ENCODE data around the gene MBNL1.

Gene MBNL1

DNA sequence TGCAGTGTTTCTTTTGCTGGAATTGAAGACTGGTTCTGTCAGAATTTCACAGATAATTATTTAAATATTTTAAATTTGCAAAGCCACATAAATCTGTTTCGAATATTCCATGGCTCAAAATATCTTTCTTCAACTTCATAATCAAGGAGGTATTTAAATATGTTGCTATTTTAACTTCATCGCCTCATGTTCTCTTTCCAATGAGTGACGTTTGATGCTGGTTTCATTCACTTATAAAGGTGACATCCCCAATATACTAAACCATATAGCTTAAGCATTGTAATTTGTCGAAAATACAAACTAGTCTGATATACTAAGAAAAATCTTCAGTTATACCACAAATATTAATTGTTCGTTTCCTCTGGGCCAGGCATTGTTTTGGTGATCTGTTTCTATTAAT, 22.5 kb downstream of the MBNL1 start:
- DNase-seq (ENCODE audit: low read depth): no peak
- no peak overlapping the region for H3K4me3 ChIP-seq (ENCODE audit: low read depth, low read length)

DNA sequence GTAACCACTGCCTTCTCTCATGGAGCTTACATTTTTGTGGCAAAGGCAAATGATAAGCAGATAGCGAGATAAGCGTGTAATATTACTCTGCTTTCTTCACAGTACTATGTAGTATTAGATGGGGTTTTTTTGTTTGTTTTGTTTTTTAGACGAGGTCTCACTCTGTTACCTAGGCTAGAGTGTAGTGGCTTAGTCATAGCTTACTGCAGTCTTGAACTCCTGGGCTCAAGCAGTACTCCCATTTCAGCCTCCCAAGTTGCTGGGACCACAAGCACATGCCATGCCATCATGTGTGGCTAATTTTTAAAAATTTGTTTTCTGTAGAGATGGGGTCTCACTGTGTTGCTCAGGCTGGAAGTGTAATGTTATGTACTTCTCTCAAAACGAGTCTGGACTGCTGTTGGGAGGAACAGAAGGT, 22.9 kb downstream of the MBNL1 start:
- H3K4me3 ChIP-seq (ENCODE audit: low read depth, low read length): no peak overlapping the region
- no peak for DNase-seq (ENCODE audit: low read depth)

DNA sequence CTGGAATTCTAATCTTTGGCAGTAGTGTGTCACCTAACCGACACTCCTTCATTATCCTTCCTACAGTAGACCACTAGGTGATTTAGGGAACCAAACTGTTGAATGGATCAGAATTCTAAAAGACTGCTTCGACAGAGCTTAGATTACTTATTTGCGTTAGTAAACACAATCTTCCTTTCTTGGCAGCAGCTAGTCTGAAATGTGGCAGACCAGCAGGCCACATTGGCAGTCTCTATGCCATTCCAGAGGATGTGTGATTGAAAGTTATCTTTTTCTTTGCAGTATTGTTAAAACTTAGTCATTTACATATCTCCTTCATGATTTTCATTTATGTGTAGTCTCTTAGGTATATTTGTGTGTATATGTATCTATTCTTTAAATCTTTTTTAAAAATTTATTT, 23.6 kb downstream of the MBNL1 start:
- DNase-seq (ENCODE audit: low read depth): no peak
- no peak overlapping the region for H3K4me3 ChIP-seq (ENCODE audit: low read depth, low read length)

DNA sequence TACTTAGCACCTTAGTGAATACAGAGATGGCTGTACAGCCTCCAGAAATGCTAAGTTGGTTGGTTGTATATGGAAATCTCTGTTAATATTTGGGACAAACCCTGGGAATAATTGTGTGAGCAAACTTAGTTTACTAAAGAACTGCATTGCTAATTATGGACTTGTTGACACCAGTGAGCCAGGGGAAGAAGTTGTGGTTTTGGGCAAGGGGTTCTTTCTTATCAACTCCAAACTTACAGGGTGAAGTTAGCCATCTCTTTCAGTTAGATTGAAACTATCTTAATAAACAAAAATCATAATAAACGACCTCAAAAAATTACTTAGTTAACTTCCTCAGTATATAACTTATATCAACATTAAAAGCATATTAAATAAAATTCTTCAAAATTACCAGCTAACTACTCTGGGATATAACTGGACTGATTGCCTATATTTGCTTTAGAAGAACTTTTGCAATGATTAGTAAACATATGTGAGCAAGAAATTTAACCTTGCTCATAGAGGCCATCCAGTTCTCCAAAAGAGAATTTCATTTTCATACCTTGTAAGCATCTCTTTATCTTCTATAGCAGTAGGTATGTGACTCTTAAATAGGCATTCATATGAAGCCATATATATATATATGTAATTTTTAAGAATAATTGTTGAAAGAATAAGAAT, 24.7 kb downstream of the MBNL1 start:
- DNase-seq (ENCODE audit: low read depth): no peak
- no peak overlapping the region for H3K4me3 ChIP-seq (ENCODE audit: low read depth, low read length)

DNA sequence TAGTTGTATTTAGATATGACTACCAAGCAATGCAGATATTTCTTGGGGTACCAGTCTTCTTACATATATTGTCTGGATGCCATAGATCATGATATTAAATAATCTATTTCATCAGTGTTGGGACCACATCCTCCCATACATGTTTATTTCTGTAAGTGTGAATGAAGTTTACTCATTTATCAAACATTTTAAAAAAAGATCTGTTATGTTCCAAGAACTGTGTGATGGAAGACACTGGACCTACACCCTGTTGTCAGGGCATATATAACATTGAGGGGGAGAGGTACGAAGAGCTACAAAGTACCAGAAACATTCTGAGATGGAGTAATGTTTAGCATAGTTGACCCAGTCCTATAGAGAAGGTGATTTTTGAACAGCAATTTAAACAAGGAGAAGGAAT, 26.6 kb downstream of the MBNL1 start:
- no peak overlapping the region for H3K4me3 ChIP-seq (ENCODE audit: low read depth, low read length)

DNA sequence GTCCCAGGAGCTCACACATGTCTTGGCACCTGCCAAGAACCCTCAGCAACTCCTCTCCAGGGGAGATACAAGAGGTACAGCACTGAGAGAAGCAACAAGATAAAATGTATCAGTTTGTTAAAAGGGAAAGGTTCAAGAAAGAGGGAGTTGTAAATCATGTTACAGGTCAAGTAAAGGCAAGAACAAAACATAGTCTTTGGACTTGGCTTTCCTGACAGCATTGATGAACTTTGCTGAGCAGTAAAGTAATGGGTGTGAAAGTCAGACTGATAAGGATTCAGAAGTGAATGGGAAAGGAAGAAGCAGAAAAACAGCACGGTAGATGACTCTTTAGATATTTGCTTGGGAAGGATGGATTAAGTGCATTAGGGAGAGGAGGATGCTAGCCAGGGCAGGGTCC, 27.1 kb downstream of the MBNL1 start:
- no peak for DNase-seq (ENCODE audit: low read depth)
- no peak overlapping the region for H3K4me3 ChIP-seq (ENCODE audit: low read depth, low read length)

More for the DNA sequence above, 26.6 kb downstream of the MBNL1 start:
- no peak for DNase-seq (ENCODE audit: low read depth)

DNA sequence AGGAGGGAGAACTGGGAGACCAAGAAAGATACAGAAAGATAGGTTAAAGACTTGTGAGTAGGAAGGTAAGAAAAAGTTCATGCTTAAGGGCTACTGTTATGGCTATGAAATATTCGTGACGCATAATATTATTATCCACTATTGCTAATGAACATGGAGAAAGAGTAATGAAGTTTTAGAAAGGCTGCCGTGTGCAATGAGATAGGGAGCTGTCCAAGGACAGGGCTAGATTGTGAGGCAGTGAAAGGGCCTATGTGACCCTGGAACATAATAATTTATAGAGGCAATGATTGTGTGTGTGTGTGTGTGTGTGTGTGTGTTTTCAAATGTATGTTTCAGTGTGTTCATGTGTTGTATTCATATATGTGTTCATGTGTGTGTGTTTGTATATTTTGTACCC, 27.7 kb downstream of the MBNL1 start:
- no peak overlapping the region for H3K4me3 ChIP-seq (ENCODE audit: low read depth, low read length)
- no peak for DNase-seq (ENCODE audit: low read depth)

DNA sequence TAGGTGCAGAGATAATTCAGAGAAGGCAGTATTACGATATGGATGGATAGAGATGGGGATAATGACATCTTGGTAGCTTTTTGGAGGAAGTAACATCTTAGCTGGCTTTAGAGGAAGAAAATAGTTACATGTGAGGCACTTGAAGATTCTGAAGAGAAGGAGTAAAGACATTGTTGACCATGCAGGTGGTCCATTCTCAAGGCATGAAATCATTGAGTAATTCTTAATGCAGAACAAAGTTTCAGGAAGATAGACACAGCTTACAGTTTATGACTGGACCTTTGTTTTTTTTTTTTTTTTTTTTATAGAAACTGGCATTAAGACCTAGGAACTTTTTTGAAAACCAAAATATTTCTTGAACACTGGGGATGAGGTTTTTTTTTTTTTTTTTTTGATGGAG, 28.2 kb downstream of the MBNL1 start:
- no peak for DNase-seq (ENCODE audit: low read depth)

DNA sequence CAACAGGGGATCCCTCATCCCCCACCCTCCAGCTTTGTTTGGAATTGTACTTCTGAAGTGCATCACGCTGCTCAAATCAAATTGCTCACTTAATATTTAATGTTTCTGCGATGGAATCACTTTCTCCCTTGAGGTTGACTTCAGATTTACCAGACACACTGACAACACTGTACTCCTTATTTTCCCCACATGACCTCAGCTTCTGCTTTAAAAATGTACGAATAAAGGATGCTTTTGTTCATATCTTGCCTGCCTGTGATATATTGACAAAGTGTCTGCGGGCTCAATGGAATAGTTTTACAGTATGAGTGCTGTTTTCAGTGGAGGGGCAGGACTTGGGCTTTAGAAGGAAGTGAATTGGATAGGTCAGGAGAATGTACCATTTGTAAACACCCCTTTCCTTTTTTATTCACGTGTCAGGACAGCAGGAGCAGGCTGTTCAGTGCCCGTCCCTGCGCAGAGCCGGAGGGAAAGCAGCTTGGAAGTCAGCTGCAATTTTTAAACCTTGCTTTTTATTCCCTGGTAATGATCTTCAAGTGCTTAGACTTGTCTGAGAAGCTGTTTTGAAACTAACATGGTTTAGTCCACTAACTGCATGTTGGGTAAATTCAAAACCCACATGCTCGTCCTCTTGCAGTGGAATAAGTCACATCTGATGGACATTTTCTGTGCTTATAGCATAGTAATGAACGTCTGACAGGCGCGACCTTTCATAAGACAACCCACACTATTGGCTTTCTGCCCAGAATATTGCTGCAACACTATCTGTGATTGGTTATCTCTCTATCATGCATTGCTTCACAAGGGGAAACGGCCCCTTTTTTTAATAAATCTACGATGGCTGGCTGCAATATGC, 29.9 kb downstream of the MBNL1 start:
- DNase-seq (ENCODE audit: low read depth): peak; percentile 99
- peak overlapping the region; percentile 51 for H3K4me3 ChIP-seq (ENCODE audit: low read depth, low read length)

More for the DNA sequence above, 28.2 kb downstream of the MBNL1 start:
- no peak overlapping the region for H3K4me3 ChIP-seq (ENCODE audit: low read depth, low read length)

DNA sequence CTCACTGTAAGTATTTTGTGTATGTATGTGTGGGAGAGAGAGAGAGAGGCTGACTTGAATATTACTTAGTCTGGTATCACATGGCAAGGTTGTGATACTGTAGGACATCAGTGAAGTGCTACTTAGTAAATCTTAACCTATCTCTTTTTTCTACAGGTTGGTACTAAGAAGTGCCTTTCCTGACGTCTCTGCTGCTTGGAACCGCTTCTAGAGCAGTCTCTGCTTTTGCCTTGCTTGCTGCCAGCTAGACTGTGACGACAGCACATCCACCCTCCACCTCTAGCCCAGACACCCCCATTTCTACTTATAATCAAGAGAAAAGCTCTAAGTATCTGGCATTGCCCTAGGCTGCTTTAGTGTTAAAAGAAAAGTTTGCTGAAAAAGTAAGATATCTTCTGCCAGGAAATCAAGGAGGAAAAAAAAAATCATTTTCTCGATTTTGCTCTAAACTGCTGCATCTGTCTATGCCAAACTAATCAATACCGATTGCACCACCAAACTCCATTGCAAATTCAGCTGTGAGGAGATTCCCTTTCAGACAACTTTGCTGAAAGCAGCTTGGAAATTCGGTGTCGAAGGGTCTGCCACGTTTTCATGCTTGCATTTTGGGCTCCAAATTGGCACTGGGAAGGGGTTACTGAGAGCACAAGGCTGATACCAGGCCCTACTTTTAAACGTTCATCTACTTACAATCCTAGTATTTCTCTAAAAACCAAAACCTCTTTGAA, 30.7 kb downstream of the MBNL1 start:
- no peak for DNase-seq (ENCODE audit: low read depth)

DNA sequence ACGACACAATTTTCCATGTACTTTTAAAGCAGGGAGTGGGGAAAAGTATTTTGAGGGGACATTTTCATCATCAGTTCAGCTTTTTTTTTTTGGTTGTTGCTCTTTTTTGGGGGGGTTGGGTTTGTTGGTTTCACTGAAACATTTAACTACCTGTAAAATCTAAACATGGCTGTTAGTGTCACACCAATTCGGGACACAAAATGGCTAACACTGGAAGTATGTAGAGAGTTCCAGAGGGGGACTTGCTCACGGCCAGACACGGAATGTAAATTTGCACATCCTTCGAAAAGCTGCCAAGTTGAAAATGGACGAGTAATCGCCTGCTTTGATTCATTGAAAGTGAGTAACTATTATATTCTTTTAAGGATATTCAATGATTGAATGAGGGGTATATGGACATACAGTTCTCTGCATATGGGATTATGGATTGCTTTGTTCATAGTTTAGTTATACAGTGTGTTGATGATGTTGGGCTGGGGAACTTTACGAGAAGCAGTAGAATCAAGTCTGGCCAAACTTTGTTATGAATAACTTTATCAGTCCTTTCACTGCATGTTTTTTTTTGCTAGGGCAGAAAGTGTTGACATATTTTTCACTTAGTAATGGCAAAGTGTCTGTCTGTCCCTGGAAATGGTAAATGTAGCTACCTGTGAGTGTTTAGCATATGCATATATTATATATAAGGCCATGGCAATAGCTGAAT, 31.5 kb downstream of the MBNL1 start:
- DNase-seq (ENCODE audit: low read depth): no peak
- H3K4me3 ChIP-seq (ENCODE audit: low read depth, low read length): peak overlapping the region; percentile 51

More for the DNA sequence above, 30.7 kb downstream of the MBNL1 start:
- peak overlapping the region; percentile 51 for H3K4me3 ChIP-seq (ENCODE audit: low read depth, low read length)

DNA sequence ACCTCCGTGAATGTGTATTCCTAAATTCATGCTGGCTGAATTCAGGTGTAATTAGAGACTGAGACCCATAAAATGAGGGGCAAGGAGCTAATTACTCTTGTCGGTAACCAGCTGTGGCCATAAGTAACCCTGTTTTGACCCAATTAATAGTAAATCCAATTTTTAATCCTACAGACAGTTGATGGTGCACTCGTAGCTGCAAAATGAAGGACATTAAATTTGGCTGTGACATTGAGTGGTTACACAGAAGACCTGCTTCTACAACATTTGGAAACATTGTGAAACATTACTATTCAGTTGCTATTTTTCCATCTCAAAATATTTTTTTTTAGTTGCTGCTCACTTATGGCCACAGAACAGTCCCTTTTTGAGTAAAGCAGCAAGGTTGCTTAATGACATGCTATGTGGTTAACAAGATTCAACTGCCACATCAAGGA, 33.0 kb downstream of the MBNL1 start:
- no peak for DNase-seq (ENCODE audit: low read depth)

DNA sequence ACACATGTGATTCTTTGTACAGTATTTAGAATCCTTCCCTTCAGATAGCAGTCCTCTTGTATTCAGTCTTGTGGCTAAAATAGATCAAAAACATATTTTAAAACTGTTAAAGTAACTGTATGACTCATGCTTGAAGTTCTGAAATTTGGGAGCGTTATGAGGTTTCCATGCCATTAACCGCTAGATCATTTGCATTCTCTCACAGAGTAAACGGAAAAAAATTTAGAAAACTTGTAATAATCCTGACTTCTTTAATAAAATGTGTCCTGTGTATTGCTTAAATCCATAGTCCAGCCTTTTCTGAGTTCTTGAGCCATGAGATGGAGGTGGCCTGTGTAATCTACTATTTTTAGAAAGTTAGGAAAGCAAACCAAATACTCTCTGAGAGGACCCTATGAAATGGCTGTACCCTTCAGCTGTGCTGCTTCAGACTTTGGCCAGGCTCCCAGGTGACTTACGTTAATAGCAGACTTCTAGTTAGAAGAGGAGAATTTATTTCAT, 33.8 kb downstream of the MBNL1 start:
- peak; percentile 66 for DNase-seq (ENCODE audit: low read depth)
- H3K4me3 ChIP-seq (ENCODE audit: low read depth, low read length): peak overlapping the region; percentile 6

More for the DNA sequence above, 33.0 kb downstream of the MBNL1 start:
- peak overlapping the region; percentile 16 for H3K4me3 ChIP-seq (ENCODE audit: low read depth, low read length)

DNA sequence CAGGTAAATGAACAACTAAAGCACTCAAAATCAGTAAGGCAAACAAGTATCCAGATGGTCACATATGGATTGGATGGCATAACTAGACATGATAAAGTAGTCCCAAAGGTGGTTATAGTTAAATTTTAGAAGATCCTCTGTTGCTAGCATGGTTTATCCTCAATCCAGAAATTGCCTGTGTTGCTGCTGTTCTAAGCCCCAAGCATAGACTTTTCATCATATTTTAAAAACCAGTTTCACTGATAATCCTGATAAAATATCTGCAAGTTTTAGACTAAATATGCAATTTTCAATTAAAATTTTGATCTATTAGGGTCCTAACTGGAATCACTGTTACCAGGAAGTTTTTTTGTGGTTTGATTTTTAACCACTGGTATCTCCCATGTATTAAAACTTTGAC, 35.4 kb downstream of the MBNL1 start:
- DNase-seq (ENCODE audit: low read depth): no peak
- H3K4me3 ChIP-seq (ENCODE audit: low read depth, low read length): no peak overlapping the region

DNA sequence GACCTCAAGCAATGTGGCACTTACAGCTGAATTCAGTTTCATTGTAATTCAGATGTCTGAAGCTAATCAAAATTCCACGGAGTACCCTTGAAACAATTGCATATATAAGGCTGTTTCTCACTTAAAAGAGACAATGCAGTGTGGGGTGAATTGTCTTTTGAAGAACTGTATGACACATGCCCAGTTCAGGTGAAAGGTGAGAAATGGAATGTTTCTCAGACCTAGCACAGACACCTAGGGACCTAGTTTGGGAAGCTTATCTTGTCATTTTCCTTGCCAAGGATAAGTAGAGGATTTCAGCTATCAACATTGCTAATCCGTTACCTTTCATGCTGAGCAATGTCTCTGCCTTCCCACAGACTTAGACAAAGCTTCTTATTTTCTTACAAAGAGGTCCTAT, 36.3 kb downstream of the MBNL1 start:
- no peak overlapping the region for H3K4me3 ChIP-seq (ENCODE audit: low read depth, low read length)

DNA sequence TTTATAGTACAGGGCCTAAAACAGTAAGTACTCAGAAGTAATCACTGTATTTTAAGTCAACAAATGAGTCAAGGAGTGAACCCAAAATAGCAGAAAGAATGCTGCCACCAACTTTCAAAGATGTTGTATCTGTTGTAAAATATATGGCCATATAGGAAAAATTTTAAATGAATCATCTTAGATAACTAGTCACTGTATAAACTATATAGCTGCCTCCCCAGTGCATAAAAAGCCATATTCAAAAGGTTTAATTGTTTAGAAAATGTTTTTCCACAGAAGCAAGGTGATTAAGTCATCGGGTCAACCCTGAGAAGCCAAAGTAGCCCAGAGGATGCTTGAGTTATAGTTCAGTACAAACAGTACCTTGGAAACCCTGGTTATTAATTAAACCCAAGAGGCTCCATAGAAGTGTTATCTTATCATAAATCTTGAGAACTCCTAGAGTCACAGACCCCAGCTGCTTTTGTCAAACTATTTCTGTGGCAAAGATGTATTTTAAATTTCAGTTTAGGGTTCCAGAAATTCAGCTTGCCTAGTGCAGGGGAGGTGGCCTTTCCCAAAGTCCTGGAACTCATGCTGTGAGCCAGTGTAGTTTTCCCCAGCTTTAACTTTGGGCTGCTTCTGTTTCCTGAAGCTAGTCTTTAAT, 39.2 kb downstream of the MBNL1 start:
- no peak overlapping the region for H3K4me3 ChIP-seq (ENCODE audit: low read depth, low read length)
- no peak for DNase-seq (ENCODE audit: low read depth)

More for the DNA sequence above, 36.3 kb downstream of the MBNL1 start:
- no peak for DNase-seq (ENCODE audit: low read depth)

DNA sequence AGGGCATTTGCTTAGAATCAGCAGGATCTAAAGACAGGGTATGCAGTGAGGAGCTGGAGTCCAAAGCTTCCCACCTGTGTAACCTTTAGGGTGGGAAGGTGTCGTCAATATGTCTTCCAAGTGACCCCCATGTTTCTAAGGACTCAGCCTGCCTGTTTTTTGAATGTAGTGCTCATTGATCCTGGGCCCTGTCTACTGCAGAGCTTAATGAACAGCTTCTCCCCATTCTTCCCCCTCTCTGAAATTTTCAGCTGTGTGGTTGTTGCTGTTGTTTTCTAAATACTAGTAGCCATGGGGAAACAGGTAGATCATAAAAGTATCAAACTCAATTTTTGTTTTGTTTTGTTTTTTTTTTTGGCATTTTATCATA, 39.7 kb downstream of the MBNL1 start:
- no peak for DNase-seq (ENCODE audit: low read depth)
- no peak overlapping the region for H3K4me3 ChIP-seq (ENCODE audit: low read depth, low read length)

DNA sequence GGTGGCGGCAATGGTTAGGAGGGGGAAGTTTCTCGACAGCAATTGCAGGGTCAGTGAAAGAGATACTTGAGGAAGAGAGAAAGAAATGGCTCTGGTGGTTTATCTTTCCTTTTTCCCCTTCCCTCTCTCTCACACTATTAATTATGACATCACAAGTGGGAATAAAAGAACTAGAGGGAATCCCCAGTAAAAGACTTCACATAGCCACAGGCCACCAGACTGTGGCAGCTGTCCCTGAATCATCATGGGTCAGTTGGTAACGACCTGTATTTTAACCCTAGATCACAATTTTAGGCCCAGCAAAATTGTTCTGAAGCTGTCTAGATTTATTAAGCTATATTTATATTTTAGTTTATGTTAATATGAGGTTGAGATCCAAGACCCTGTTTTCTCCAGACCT, 40.3 kb downstream of the MBNL1 start:
- DNase-seq (ENCODE audit: low read depth): no peak
- no peak overlapping the region for H3K4me3 ChIP-seq (ENCODE audit: low read depth, low read length)

All from skeletal muscle cell (primary cell).